SH-SY5Y (cell line): ENCODE results near the gene SERPINE2.

Experiments used
- GATA2 ChIP-seq: IDR thresholded peaks from 2 replicates; pipeline ENCODE4 v1.6.1; 2011; ENCODE audit warnings: mild to moderate bottlenecking, low read depth, low read length
- GATA3 ChIP-seq: IDR thresholded peaks from 2 replicates; pipeline ENCODE4 v1.6.1; 2011; ENCODE audit warnings: low read depth, mild to moderate bottlenecking, low read length, moderate library complexity

GRCh38 chr2:224020523-224020922, 18.6 kb downstream of the SERPINE2 start:
- TF ChIP-seq GATA2: no peak
- no peak for TF ChIP-seq GATA3
